Measurements from ENCODE around the gene LUC7L3. TPM values are rescaled to one million over a fixed set of nuclear protein-coding genes. Genes with fewer than 3 reads are reported as not detected.

Gene LUC7L3
- total and polyA plus RNA-seq, 2 of the 13 experiments (the other 11 are each of a cell fraction or from before 2014, with no cell fraction given): 108 to 120 TPM

DNA sequence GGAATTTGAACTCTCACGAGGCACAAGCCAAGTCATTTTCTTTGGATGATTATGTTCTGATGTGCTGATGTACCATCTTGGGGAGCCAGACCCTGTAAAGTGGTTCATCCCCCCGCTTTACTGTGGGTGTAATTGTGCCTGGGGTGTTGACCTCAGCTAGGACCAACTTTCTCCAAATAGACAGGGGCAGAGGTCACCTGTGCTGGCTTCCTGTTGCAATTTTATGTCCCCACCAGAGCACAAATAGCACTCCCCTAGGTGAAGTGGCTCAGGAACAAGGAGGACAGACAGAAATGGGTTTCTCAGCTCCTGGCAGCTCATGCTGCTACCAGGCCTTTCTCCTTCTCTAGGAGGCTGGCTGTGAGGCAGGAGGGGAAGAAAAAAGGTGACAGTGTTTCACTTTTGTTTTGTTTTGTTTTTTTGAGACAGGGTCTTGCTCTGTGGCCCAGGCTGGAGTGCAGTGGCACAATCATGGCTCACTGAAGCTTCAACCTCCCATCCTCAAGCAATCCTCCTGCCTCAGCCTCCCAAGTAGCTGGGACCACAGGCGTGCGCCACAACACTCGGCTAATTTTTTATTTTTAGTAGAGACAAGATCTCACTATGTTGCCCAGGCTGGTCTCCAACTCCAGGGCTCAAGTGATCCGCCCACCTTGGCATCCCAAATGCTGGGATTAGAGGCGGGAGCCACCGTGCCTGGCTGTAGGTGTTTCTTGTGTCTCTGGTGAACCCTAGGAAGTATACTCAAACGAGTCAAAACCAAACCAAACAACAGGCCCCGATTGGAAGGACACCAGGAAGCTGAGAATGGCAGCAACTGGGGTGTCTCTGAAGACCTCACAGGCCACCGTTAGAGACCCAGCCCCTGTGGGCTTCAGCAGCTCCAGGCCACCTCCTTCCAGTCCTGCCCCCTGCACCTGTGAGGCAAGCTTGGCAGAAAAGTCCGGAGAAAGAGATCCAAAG is 83.5 kb downstream of the LUC7L3 start (continued):
- TF ChIP-seq, protein P1, sequence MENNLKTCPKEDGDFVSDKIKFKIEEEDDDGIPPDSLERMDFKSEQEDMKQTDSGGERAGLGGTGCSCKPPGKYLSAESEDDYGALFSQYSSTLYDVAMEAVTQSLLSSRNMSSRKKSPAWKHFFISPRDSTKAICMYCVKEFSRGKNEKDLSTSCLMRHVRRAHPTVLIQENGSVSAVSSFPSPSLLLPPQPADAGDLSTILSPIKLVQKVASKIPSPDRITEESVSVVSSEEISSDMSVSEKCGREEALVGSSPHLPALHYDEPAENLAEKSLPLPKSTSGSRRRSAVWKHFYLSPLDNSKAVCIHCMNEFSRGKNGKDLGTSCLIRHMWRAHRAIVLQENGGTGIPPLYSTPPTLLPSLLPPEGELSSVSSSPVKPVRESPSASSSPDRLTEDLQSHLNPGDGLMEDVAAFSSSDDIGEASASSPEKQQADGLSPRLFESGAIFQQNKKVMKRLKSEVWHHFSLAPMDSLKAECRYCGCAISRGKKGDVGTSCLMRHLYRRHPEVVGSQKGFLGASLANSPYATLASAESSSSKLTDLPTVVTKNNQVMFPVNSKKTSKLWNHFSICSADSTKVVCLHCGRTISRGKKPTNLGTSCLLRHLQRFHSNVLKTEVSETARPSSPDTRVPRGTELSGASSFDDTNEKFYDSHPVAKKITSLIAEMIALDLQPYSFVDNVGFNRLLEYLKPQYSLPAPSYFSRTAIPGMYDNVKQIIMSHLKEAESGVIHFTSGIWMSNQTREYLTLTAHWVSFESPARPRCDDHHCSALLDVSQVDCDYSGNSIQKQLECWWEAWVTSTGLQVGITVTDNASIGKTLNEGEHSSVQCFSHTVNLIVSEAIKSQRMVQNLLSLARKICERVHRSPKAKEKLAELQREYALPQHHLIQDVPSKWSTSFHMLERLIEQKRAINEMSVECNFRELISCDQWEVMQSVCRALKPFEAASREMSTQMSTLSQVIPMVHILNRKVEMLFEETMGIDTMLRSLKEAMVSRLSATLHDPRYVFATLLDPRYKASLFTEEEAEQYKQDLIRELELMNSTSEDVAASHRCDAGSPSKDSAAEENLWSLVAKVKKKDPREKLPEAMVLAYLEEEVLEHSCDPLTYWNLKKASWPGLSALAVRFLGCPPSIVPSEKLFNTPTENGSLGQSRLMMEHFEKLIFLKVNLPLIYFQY (CRISPR knock-in tag; IDR thresholded peaks at IDR 0.05; ENCODE audit: borderline replicate concordance): no peak
- TF ChIP-seq KDM2A (CRISPR knock-in tag; IDR thresholded peaks at IDR 0.05; ENCODE audit: borderline replicate concordance, low read depth) (0 out of 2 replicates have a peak, but pooled peaks have one; percentile 18), RXRB (CRISPR knock-in tag; IDR thresholded peaks at IDR 0.05; ENCODE audit: borderline replicate concordance) (no peak), GTF2F1 (IDR thresholded peaks at IDR 0.05; ENCODE audit: low read length) (no peak), FOXC1 (CRISPR knock-in tag; IDR thresholded peaks at IDR 0.05; ENCODE audit: borderline replicate concordance) (no peak; the same call in 1 of the 2 replicates), ZNF256 (CRISPR knock-in tag; conservative IDR thresholded peaks at IDR 0.05) (0 out of 2 replicates have a peak, but pooled peaks have one; percentile 61), ZEB1 (IDR thresholded peaks at IDR 0.05; ENCODE audit: insufficient replicate concordance, low read depth) (no peak), ZNF547 (CRISPR knock-in tag; IDR thresholded peaks at IDR 0.05) (no peak), XBP1 (CRISPR knock-in tag; IDR thresholded peaks at IDR 0.05) (no peak), ZNF121 (CRISPR knock-in tag; IDR thresholded peaks at IDR 0.05) (peak; percentile 95), ZNF713 (CRISPR knock-in tag; IDR thresholded peaks at IDR 0.05) (no peak), TCF7 (IDR thresholded peaks at IDR 0.05; ENCODE audit: low read depth) (no peak), GATAD1 (CRISPR knock-in tag; IDR thresholded peaks at IDR 0.05) (no peak), POLR2AphosphoS5 (IDR thresholded peaks at IDR 0.05; ENCODE audit: low read depth, low read length) (no peak), ZNF234 (CRISPR knock-in tag; conservative IDR thresholded peaks at IDR 0.05) (no peak), ZNF510 (CRISPR knock-in tag; IDR thresholded peaks at IDR 0.05; ENCODE audit: low read depth) (no peak), ZNF160 (CRISPR knock-in tag; IDR thresholded peaks at IDR 0.05) (no peak)
- TF ChIP-seq, protein P2, sequence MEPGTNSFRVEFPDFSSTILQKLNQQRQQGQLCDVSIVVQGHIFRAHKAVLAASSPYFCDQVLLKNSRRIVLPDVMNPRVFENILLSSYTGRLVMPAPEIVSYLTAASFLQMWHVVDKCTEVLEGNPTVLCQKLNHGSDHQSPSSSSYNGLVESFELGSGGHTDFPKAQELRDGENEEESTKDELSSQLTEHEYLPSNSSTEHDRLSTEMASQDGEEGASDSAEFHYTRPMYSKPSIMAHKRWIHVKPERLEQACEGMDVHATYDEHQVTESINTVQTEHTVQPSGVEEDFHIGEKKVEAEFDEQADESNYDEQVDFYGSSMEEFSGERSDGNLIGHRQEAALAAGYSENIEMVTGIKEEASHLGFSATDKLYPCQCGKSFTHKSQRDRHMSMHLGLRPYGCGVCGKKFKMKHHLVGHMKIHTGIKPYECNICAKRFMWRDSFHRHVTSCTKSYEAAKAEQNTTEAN (CRISPR knock-in tag; conservative IDR thresholded peaks at IDR 0.05): 0 out of 2 replicates have a peak, but pooled peaks have one; percentile 45
- TF ChIP-seq, protein P3, sequence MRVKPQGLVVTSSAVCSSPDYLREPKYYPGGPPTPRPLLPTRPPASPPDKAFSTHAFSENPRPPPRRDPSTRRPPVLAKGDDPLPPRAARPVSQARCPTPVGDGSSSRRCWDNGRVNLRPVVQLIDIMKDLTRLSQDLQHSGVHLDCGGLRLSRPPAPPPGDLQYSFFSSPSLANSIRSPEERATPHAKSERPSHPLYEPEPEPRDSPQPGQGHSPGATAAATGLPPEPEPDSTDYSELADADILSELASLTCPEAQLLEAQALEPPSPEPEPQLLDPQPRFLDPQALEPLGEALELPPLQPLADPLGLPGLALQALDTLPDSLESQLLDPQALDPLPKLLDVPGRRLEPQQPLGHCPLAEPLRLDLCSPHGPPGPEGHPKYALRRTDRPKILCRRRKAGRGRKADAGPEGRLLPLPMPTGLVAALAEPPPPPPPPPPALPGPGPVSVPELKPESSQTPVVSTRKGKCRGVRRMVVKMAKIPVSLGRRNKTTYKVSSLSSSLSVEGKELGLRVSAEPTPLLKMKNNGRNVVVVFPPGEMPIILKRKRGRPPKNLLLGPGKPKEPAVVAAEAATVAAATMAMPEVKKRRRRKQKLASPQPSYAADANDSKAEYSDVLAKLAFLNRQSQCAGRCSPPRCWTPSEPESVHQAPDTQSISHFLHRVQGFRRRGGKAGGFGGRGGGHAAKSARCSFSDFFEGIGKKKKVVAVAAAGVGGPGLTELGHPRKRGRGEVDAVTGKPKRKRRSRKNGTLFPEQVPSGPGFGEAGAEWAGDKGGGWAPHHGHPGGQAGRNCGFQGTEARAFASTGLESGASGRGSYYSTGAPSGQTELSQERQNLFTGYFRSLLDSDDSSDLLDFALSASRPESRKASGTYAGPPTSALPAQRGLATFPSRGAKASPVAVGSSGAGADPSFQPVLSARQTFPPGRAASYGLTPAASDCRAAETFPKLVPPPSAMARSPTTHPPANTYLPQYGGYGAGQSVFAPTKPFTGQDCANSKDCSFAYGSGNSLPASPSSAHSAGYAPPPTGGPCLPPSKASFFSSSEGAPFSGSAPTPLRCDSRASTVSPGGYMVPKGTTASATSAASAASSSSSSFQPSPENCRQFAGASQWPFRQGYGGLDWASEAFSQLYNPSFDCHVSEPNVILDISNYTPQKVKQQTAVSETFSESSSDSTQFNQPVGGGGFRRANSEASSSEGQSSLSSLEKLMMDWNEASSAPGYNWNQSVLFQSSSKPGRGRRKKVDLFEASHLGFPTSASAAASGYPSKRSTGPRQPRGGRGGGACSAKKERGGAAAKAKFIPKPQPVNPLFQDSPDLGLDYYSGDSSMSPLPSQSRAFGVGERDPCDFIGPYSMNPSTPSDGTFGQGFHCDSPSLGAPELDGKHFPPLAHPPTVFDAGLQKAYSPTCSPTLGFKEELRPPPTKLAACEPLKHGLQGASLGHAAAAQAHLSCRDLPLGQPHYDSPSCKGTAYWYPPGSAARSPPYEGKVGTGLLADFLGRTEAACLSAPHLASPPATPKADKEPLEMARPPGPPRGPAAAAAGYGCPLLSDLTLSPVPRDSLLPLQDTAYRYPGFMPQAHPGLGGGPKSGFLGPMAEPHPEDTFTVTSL (CRISPR knock-in tag; IDR thresholded peaks at IDR 0.05; ENCODE audit: borderline replicate concordance): no peak
